CD14-positive monocyte (primary cell): ENCODE data around the gene ADAMTS20. TPM values are rescaled to one million over a fixed set of nuclear protein-coding genes. Genes with fewer than 3 reads are reported as not detected.

Experiments used
- DNase-seq, 3 donors: peaks; one replicate each; pipeline ENCODE4 v3.0.0-alpha.2; 2011 to 2022
- H2AFZ ChIP-seq: 2 replicates; pipeline ENCODE4 v1.6.0; 2012; ENCODE audit warnings: mild to moderate bottlenecking, low read depth, low read length, inconsistent platforms; ENCODE audit not compliant: insufficient read depth, poor library complexity, severe bottlenecking
- H3K27ac ChIP-seq, 2 donors: 1 replicate in 1 of 2; 2 replicates in 1 of 2; pipeline ENCODE4 v1.5.1; 2012 to 2013; ENCODE audit warnings: low read length in 2 of 2, control low read depth in 1 of 2, inconsistent platforms in 1 of 2, low read depth in 1 of 2, mild to moderate bottlenecking in 1 of 2
- H3K27me3 ChIP-seq, 2 donors: one replicate each; pipeline versions ENCODE4 v1.6.0 to v1.6.1; 2011 to 2013; ENCODE audit warnings: low read length in 2 of 2; ENCODE audit not compliant: control insufficient read depth in 2 of 2, insufficient read depth in 2 of 2
- H3K36me3 ChIP-seq, 2 donors: replicated peaks in 1 of 2; 1 replicate in 1 of 2; 2 replicates in 1 of 2; pipeline versions ENCODE4 v1.5.1 to v1.6.1; 2012 to 2013; ENCODE audit warnings: low read length in 2 of 2, control low read depth in 1 of 2, inconsistent platforms in 1 of 2, mild to moderate bottlenecking in 1 of 2; ENCODE audit not compliant: insufficient read depth in 2 of 2, control insufficient read depth in 1 of 2
- H3K4me1 ChIP-seq, 2 donors: 1 replicate in 1 of 2; 2 replicates in 1 of 2; pipeline versions ENCODE4 v1.5.1 to v1.6.1; 2012 to 2013; ENCODE audit warnings: low read length in 2 of 2, control low read depth in 1 of 2, inconsistent platforms in 1 of 2, mild to moderate bottlenecking in 1 of 2, moderate library complexity in 1 of 2; ENCODE audit not compliant: insufficient read depth in 2 of 2, control insufficient read depth in 1 of 2
- H3K4me2 ChIP-seq: replicated peaks from 2 replicates; pipeline ENCODE3; 2012; ENCODE audit warnings: low read length, moderate library complexity, mild to moderate bottlenecking; ENCODE audit not compliant: poor library complexity, severe bottlenecking; ENCODE audit errors: extremely low read depth
- H3K4me3 ChIP-seq, 3 experiments: fragments of 200-600 bp in 1 of 3; sonication (generic) in 1 of 3; replicated peaks in 1 of 3; 1 replicate in 2 of 3; 2 replicates in 1 of 3; pipeline ENCODE4 v1.5.1; 2011 to 2013; ENCODE audit warnings: low read length in 3 of 3, mild to moderate bottlenecking in 3 of 3, control low read depth in 2 of 3, low read depth in 2 of 3, inconsistent platforms in 1 of 3, moderate library complexity in 1 of 3
- H3K79me2 ChIP-seq: 2 replicates; pipeline ENCODE4 v1.6.0; 2012; ENCODE audit warnings: mild to moderate bottlenecking, control low read depth, inconsistent platforms, low read length, moderate library complexity; ENCODE audit not compliant: insufficient read depth
- H3K9ac ChIP-seq: 2 replicates; pipeline ENCODE4 v1.6.0; 2017; ENCODE audit warnings: low read length, mild to moderate bottlenecking; ENCODE audit not compliant: insufficient read depth, poor library complexity, severe bottlenecking
- H3K9me3 ChIP-seq, 2 donors: replicated peaks in 1 of 2; 1 replicate in 1 of 2; 2 replicates in 1 of 2; pipeline versions ENCODE4 v1.5.1 to v1.6.1; 2012 to 2013; ENCODE audit warnings: low read length in 2 of 2, control low read depth in 1 of 2; ENCODE audit not compliant: control insufficient read depth in 1 of 2, insufficient read depth in 1 of 2
- H4K20me1 ChIP-seq: 2 replicates; pipeline ENCODE4 v1.6.0; 2012; ENCODE audit warnings: mild to moderate bottlenecking, low read length, control low read depth, moderate library complexity; ENCODE audit not compliant: insufficient read depth
- H3K27ac Mint-ChIP-seq, 7 donors: one replicate each; pipeline ENCODE4 v1.8.0; 2020; ENCODE audit warnings: mild to moderate bottlenecking in 7 of 7, mixed read lengths in 7 of 7, moderate library complexity in 6 of 7, inconsistent platforms in 2 of 7
- H3K27me3 Mint-ChIP-seq, 3 donors: one replicate each; pipeline ENCODE4 v1.8.0; 2021 to 2022; ENCODE audit warnings: low read depth in 3 of 3, mild to moderate bottlenecking in 3 of 3, mixed read lengths in 3 of 3, moderate library complexity in 3 of 3, inconsistent platforms in 1 of 3
- H3K36me3 Mint-ChIP-seq, 2 donors: one replicate each; pipeline ENCODE4 v1.8.0; 2020; ENCODE audit warnings: mixed read lengths in 2 of 2, inconsistent platforms in 1 of 2, mild to moderate bottlenecking in 1 of 2
- H3K4me1 Mint-ChIP-seq: one replicate; pipeline ENCODE4 v1.8.0; 2020; ENCODE audit warnings: mild to moderate bottlenecking, mixed read lengths
- H3K4me3 Mint-ChIP-seq, 2 donors: one replicate each; pipeline ENCODE4 v1.8.0; 2020; ENCODE audit warnings: mild to moderate bottlenecking in 2 of 2, mixed read lengths in 2 of 2, moderate library complexity in 1 of 2
- H3K9me3 Mint-ChIP-seq, 7 donors: one replicate each; pipeline ENCODE4 v1.8.0; 2020 to 2022; ENCODE audit warnings: mixed read lengths in 7 of 7, mild to moderate bottlenecking in 6 of 7, moderate library complexity in 6 of 7, inconsistent platforms in 2 of 7
- WGBS: methylation state at CpG from one replicate; pipeline ENCODE4 v1.1.5; 2013; ENCODE audit warnings: missing lambda C conversion rate; ENCODE audit not compliant: insufficient coverage; 5-methylcytosine and 5-hydroxymethylcytosine counted together
- intact Hi-C, 2 donors: fragments of 100-400 bp; cut with micrococcal nuclease; formaldehyde crosslinking; loops; one replicate each; pipeline versions ENCODE4 v1.15.0 to v1.15.1; 2023
- polyA plus RNA-seq, 3 donors: library from polyadenylated mRNA; depleted of rRNA in 1 of 3; unstranded in 2 of 3; stranded (reverse) in 1 of 3; fragments of 300-500 nt in 2 of 3; fragments of >200 nt in 1 of 3; fragmentation: Illumina TruSeq in 2 of 3; gene quantifications; 1 replicate in 2 of 3; 2 replicates in 1 of 3; pipeline ENCODE4 v1.2.3, GENCODE V29; 2012 to 2021
- TF ChIP-seq, protein P1 (sequence below): fragments of 200-600 bp; IDR thresholded peaks from one replicate; pipeline ENCODE4 v1.8.0; 2022; ENCODE audit warnings: antibody characterized with exemption, mild to moderate bottlenecking

Gene ADAMTS20
- polyA plus RNA-seq, 3 donors, result not detected

DNA sequence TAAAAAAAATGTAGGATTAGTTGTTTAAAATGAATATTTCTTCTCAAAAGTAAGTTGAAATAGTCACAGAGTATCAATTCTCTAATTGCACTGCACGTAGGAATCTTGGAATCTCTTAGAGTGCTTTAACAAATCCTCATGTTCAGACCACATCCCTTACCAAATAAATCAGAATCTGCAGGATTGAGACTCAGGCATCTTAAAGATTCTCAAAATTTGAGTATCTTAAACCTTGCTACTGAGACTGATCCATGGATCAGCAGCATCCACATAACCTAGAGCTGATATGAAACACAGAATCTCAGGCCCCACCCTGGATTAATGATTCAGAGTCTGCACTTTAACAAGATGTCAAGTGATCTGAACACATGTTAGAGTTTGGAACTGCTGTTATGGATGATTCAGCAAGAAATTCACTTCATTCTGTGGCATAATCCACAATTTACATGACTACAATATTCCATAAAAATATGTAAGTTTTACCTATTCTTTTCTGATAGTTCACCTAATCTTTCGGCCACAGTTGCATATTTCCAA lies 58.7 kb downstream of the ADAMTS20 start:
- Mint-ChIP-seq H3K36me3 (no peaks in the 10 kb centered on the region), H3K4me1 (no peaks in the 10 kb centered on the region), H3K4me3 (no peak overlapping the region), H3K27ac (no peak overlapping the region), H3K27me3 (no peaks in the 10 kb centered on the region), H3K9me3 (peaks cover 0 to 4% (median 0%) of the 10 kb centered on the region in 7 donors)
- Histone ChIP-seq H3K36me3 (no peaks in the 10 kb centered on the region), H3K79me2 (no peaks in the 10 kb centered on the region), H3K4me2 (no peak overlapping the region), H3K4me1 (no peaks in the 10 kb centered on the region), H3K9me3 (no peaks in the 10 kb centered on the region), H3K27me3 (no peaks in the 10 kb centered on the region), H4K20me1 (no peaks in the 10 kb centered on the region), H3K9ac (no peak overlapping the region), H2AFZ (no peak overlapping the region), H3K27ac (no peak overlapping the region), H3K4me3 (no peak overlapping the region)
- intact Hi-C loops, result no loop called here
- whole genome bisulfite sequencing, result 83% methylated on average over 1 of the region's 2 CpGs
- TF ChIP-seq, protein P1, sequence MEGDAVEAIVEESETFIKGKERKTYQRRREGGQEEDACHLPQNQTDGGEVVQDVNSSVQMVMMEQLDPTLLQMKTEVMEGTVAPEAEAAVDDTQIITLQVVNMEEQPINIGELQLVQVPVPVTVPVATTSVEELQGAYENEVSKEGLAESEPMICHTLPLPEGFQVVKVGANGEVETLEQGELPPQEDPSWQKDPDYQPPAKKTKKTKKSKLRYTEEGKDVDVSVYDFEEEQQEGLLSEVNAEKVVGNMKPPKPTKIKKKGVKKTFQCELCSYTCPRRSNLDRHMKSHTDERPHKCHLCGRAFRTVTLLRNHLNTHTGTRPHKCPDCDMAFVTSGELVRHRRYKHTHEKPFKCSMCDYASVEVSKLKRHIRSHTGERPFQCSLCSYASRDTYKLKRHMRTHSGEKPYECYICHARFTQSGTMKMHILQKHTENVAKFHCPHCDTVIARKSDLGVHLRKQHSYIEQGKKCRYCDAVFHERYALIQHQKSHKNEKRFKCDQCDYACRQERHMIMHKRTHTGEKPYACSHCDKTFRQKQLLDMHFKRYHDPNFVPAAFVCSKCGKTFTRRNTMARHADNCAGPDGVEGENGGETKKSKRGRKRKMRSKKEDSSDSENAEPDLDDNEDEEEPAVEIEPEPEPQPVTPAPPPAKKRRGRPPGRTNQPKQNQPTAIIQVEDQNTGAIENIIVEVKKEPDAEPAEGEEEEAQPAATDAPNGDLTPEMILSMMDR, result no peak
- DNase-seq, result no peak

- WGBS, result 82% methylated on average over 1 of the region's 3 CpGs
- H3K79me2 ChIP-seq, result no peaks in the 10 kb centered on the region
- intact Hi-C loops, result no loop called here
- no peak for DNase-seq
- H3K9me3 ChIP-seq, result peaks cover 0 to 19% of the 10 kb centered on the region in 2 donors
- no peaks in the 10 kb centered on the region for H4K20me1 ChIP-seq
- no peak overlapping the region for H3K9ac ChIP-seq
- no peak overlapping the region for H2AFZ ChIP-seq
- TF ChIP-seq, protein P1, result no peak
- Mint-ChIP-seq H3K4me3 (no peak overlapping the region), H3K9me3 (peaks cover 2 to 16% (median 6%) of the 10 kb centered on the region in 7 donors), H3K27ac (no peak overlapping the region), H3K4me1 (no peaks in the 10 kb centered on the region), H3K36me3 (no peaks in the 10 kb centered on the region), H3K27me3 (peaks cover 0 to 1% (median 0%) of the 10 kb centered on the region in 3 donors)
- H3K4me2 ChIP-seq, result no peak overlapping the region
- H3K27me3 ChIP-seq, result no peaks in the 10 kb centered on the region
- H3K4me1 ChIP-seq, result no peaks in the 10 kb centered on the region
- H3K4me3 ChIP-seq, result no peak overlapping the region
- no peak overlapping the region for H3K27ac ChIP-seq
- no peaks in the 10 kb centered on the region for H3K36me3 ChIP-seq
Measured at GRCh38 chr12:43482311-43483085, 69.5 kb downstream of the ADAMTS20 start.
